Breast epithelium (tissue), 4 donors: Measurements from ENCODE around the gene COPE. TPM values are rescaled to one million over a fixed set of nuclear protein-coding genes. Genes with fewer than 3 reads are reported as not detected.
"Not testable (repeated sequence)": the region's sequence is repeated elsewhere in the genome, so short reads cannot be mapped to it uniquely, and the experiment has no call there.

Experiments
- DNase-seq, 2 donors: peaks; one replicate each; pipeline ENCODE4 v3.0.0-alpha.2; 2019; ENCODE audit warnings: low spot score in 2 of 2
- H3K27ac ChIP-seq, 2 donors: fragments of 200-600 bp; sonication (generic) in 1 of 2; one replicate each; pipeline ENCODE4 v1.5.1; 2016 to 2019; ENCODE audit warnings: mild to moderate bottlenecking in 1 of 2
- H3K27me3 ChIP-seq, 2 donors: fragments of 200-600 bp; sonication (generic) in 1 of 2; one replicate each; pipeline versions ENCODE4 v1.5.1 to v1.6.0; 2017 to 2019; ENCODE audit warnings: control low read depth in 1 of 2, mild to moderate bottlenecking in 1 of 2
- H3K36me3 ChIP-seq: fragments of 200-600 bp; one replicate; pipeline ENCODE4 v1.5.1; 2019
- H3K4me1 ChIP-seq, 2 donors: fragments of 200-600 bp; sonication (generic); one replicate each; pipeline ENCODE4 v1.5.1; 2016 to 2019; ENCODE audit warnings: control low read depth in 1 of 2
- H3K4me3 ChIP-seq, 3 donors: fragments of 200-600 bp; sonication (generic); 1 replicate in 2 of 3; 2 replicates in 1 of 3; pipeline ENCODE4 v1.5.1; 2016 to 2019; ENCODE audit warnings: mild to moderate bottlenecking in 3 of 3, moderate library complexity in 2 of 3
- H3K9me3 ChIP-seq, 2 donors: fragments of 200-600 bp; sonication (generic) in 1 of 2; one replicate each; pipeline ENCODE4 v1.5.1; 2016 to 2019; ENCODE audit warnings: control low read depth in 1 of 2
- CTCF ChIP-seq, 3 donors: fragments of 450-650 bp; IDR thresholded peaks; one replicate each; pipeline ENCODE4 v1.5.1; 2016 to 2017; ENCODE audit warnings: antibody characterized with exemption in 3 of 3, mild to moderate bottlenecking in 3 of 3, moderate library complexity in 3 of 3
- POLR2A ChIP-seq: fragments of 450-650 bp; IDR thresholded peaks from one replicate; pipeline ENCODE4 v1.6.1; 2016; ENCODE audit warnings: antibody characterized with exemption, mild to moderate bottlenecking, moderate library complexity
- POLR2AphosphoS5 ChIP-seq, 3 donors: sonication (generic); formaldehyde crosslinking; IDR thresholded peaks; one replicate each; pipeline ENCODE4 v1.6.1; 2017; ENCODE audit warnings: antibody characterized with exemption in 3 of 3
- intact Hi-C: fragments of 100-400 bp; cut with DNase I; formaldehyde crosslinking; loops from one replicate; pipeline ENCODE4 v1.15.1; 2023; ENCODE audit warnings: low total_unique reads
- total RNA-seq, 3 donors: library from RNA; depleted of rRNA; stranded (reverse); fragments of >200 nt; gene quantifications; one replicate each; pipeline ENCODE4 v1.1.0, GENCODE V29; 2016

COPE gene
- total RNA-seq, 3 donors from 2014 or later: 144 to 204 (median 190) TPM

GRCh38 chr19:18905058-18905456, 14.1 kb downstream of the COPE start:
- DNase-seq: no peak
- Histone ChIP-seq H3K4me3 (no peak overlapping the region), H3K4me1 (no peaks in the 10 kb centered on the region), H3K9me3 (no peaks in the 10 kb centered on the region), H3K27ac (no peak overlapping the region), H3K36me3 (no peaks in the 10 kb centered on the region), H3K27me3 (no peaks in the 10 kb centered on the region)
- TF ChIP-seq POLR2AphosphoS5 (IDR thresholded peaks at IDR 0.05): no peak
- no peak for TF ChIP-seq CTCF (IDR thresholded peaks at IDR 0.05)
- TF ChIP-seq POLR2A: no peak
- intact Hi-C loops: no loop called here

- Histone ChIP-seq H3K27ac (no peak overlapping the region), H3K27me3 (no peaks in the 10 kb centered on the region), H3K36me3 (no peaks in the 10 kb centered on the region), H3K4me1 (no peaks in the 10 kb centered on the region), H3K9me3 (no peaks in the 10 kb centered on the region), H3K4me3 (no peak overlapping the region)
- no peak for DNase-seq
- intact Hi-C loops: no loop called here
- TF ChIP-seq POLR2AphosphoS5 (IDR thresholded peaks at IDR 0.05) (no peak), CTCF (IDR thresholded peaks at IDR 0.05) (no peak), POLR2A (no peak)
Observed at GRCh38 chr19:18904334-18905057, 14.7 kb downstream of the COPE start.

GRCh38 chr19:18903156-18904037, 15.8 kb downstream of the COPE start:
- no peak overlapping the region for H3K4me3 ChIP-seq
- no peaks in the 10 kb centered on the region for H3K4me1 ChIP-seq
- TF ChIP-seq POLR2A (no peak), CTCF (IDR thresholded peaks at IDR 0.05) (no peak), POLR2AphosphoS5 (IDR thresholded peaks at IDR 0.05) (no peak)
- DNase-seq: no peak
- intact Hi-C loops: no loop called here
- no peaks in the 10 kb centered on the region for H3K9me3 ChIP-seq
- H3K36me3 ChIP-seq: no peaks in the 10 kb centered on the region
- H3K27me3 ChIP-seq: no peaks in the 10 kb centered on the region
- no peak overlapping the region for H3K27ac ChIP-seq

- H3K4me3 ChIP-seq, H3K36me3 ChIP-seq, H3K27me3 ChIP-seq, intact Hi-C loops, H3K9me3 ChIP-seq, DNase-seq, H3K4me1 ChIP-seq, H3K27ac ChIP-seq: not testable (repeated sequence)
Observed at GRCh38 chr19:18902519-18902918, 16.7 kb downstream of the COPE start.

GRCh38 chr19:18901491-18901890, 17.7 kb downstream of the COPE start:
- Histone ChIP-seq H3K4me3 (no peak overlapping the region), H3K36me3 (no peaks in the 10 kb centered on the region), H3K4me1 (no peaks in the 10 kb centered on the region), H3K27ac (no peak overlapping the region), H3K9me3 (no peaks in the 10 kb centered on the region), H3K27me3 (no peaks in the 10 kb centered on the region)
- TF ChIP-seq POLR2A (no peak), POLR2AphosphoS5 (IDR thresholded peaks at IDR 0.05) (no peak), CTCF (IDR thresholded peaks at IDR 0.05) (no peak)
- DNase-seq: no peak
- intact Hi-C loops: no loop called here
